Anterior cingulate cortex (tissue), 58 donors: ENCODE data around the gene SHANK1.
"Not testable (repeated sequence)": the region's sequence is repeated elsewhere in the genome, so short reads cannot be mapped to it uniquely, and the experiment has no call there.

Source experiments
- DNase-seq, 58 donors: peaks; one replicate each; lab custom pipeline; 2025; lab: John Stamatoyannopoulos, UW

The SHANK1 gene

DNA sequence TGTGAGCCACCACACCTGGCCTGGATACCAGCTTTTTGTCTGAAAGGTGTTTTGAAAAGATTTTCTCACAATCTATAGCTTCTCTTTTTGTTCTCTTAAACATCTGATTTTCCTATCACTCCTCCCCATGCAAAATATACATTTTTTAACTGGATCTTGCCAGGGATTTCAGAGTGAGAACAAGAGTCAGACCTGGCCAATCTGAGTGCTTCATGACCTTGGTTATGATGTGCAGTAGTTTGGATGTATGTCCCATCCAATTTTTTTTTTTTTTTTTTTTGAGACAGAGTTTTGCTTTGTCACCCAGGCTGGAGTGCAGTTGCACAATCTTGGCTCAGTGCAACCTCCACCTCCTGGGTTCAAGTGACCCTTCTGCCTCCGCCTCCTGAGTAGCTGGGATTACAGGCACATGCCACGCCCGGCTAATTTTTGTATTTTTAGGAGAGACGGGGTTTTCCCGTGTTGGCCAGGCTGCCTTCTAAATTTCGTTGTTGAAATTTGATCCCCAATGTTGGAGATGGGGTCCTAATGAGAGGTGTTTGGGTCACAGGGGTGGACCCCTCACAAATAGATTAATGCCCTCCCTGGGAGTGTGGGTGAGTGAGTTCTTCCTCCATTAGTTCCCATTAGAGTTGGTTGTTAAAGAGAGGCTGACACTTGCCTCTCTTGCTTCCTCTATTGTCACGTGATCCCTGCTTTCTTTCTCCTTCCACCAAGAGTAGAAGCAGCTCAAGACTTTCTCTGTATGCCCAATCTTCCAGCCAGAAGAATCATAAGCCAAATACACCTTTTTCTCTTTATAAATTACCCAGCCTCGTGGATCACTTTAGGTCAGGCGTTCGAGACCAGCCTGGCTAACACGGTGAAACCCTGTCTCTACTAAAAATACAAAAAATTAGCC, 106.8 kb downstream of the SHANK1 start:
- not testable (repeated sequence) for DNase-seq
